SJSA1 (cell line): Measurements from ENCODE around the gene BCAP31. TPM values are rescaled to one million over a fixed set of nuclear protein-coding genes. Genes with fewer than 3 reads are reported as not detected.
"Not testable (repeated sequence)": the region's sequence is repeated elsewhere in the genome, so short reads cannot be mapped to it uniquely, and the experiment has no call there.

ENCODE experiments used
- DNase-seq, 2 experiments: peaks; one replicate each; pipeline ENCODE4 v3.0.0-alpha.2; 2015 to 2020; ENCODE audit warnings: low spot score in 2 of 2, low read depth in 1 of 2
- H3K27ac ChIP-seq: fragments of 250-450 bp; sonication (Bioruptor Pico); 2 replicates; pipeline ENCODE4 v1.5.1; 2020; ENCODE audit warnings: mild to moderate bottlenecking, moderate library complexity
- H3K27me3 ChIP-seq: fragments of 250-450 bp; sonication (Bioruptor Pico); replicated peaks from 2 replicates; pipeline ENCODE4 v1.5.1; 2020; ENCODE audit warnings: mild to moderate bottlenecking, moderate library complexity
- H3K36me3 ChIP-seq: fragments of 250-450 bp; sonication (Bioruptor Pico); 2 replicates; pipeline ENCODE4 v1.5.1; 2020; ENCODE audit warnings: mild to moderate bottlenecking
- H3K4me1 ChIP-seq: fragments of 250-450 bp; sonication (Bioruptor Pico); replicated peaks from 2 replicates; pipeline ENCODE4 v1.6.1; 2021; ENCODE audit warnings: mild to moderate bottlenecking
- H3K4me3 ChIP-seq: fragments of 250-450 bp; sonication (Bioruptor Pico); 2 replicates; pipeline ENCODE4 v1.5.1; 2020; ENCODE audit warnings: mild to moderate bottlenecking
- H3K9me3 ChIP-seq: fragments of 250-450 bp; sonication (Bioruptor Pico); replicated peaks from 2 replicates; pipeline ENCODE4 v1.5.1; 2020; ENCODE audit warnings: mild to moderate bottlenecking
- total RNA-seq: library from RNA; depleted of rRNA; stranded (reverse); fragments of >200 nt; shearing (Covaris generic); gene quantifications from 2 replicates; pipeline ENCODE4 v1.2.3, GENCODE V29; 2014

The BCAP31 gene
- total RNA-seq, 1 experiment from 2014 or later, result 188 TPM

GRCh38 chrX:153685751-153686696 is 38.2 kb downstream of the BCAP31 start:
- Histone ChIP-seq H3K27ac (no peak overlapping the region), H3K9me3 (no peaks in the 10 kb centered on the region), H3K4me1 (no peaks in the 10 kb centered on the region), H3K4me3 (no peak overlapping the region), H3K27me3 (no peaks in the 10 kb centered on the region), H3K36me3 (no peaks in the 10 kb centered on the region)
- DNase-seq, result no peak

GRCh38 chrX:153685156-153685536 is 39.0 kb downstream of the BCAP31 start:
- Histone ChIP-seq H3K27ac (no peak overlapping the region), H3K4me1 (no peaks in the 10 kb centered on the region), H3K9me3 (no peaks in the 10 kb centered on the region), H3K27me3 (no peaks in the 10 kb centered on the region), H3K36me3 (no peaks in the 10 kb centered on the region), H3K4me3 (no peak overlapping the region)
- no peak for DNase-seq

DNA sequence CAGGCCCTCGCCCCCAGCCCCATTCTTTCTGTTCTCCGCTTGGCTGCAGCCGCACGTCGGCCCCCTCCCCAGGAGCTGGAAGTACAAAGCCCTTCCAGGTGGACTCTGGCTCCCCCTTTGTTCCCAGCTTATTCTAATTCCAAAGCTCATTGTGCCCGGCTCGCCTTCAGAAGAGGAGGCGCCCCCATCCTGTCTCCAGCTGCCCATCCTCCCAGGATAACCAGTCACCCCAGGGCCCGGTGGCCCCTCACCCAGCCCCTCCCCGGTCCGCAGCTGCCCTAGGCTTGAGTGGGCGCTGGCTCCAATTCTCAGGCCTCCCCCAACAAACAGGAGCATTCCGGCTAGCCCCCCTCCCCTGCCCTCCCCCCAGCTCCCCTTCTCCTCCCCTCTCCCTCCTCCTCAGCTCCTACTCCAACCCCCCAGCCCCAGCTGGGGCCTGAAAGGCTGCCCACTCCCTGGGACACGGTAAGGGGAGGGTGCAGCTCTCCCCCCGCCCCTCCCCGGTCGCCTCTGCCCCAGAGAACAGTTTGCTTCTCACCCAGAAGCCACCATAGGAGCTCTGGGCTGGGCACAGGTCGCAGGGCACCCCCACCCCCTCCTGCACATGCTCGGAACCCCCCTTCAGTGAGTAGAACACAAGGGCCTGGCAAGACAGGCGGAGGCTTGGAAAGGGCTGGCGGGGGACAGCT is 39.6 kb downstream of the BCAP31 start:
- H3K4me3 ChIP-seq, result no peak overlapping the region
- H3K9me3 ChIP-seq, result no peaks in the 10 kb centered on the region
- no peaks in the 10 kb centered on the region for H3K4me1 ChIP-seq
- DNase-seq, result no peak
- H3K27me3 ChIP-seq, result no peaks in the 10 kb centered on the region
- no peak overlapping the region for H3K27ac ChIP-seq
- no peaks in the 10 kb centered on the region for H3K36me3 ChIP-seq

GRCh38 chrX:153683486-153683885 is 40.7 kb downstream of the BCAP31 start:
- not testable (repeated sequence) for DNase-seq, H3K4me3 ChIP-seq, H3K27me3 ChIP-seq, H3K27ac ChIP-seq, H3K4me1 ChIP-seq, H3K36me3 ChIP-seq, H3K9me3 ChIP-seq

DNA sequence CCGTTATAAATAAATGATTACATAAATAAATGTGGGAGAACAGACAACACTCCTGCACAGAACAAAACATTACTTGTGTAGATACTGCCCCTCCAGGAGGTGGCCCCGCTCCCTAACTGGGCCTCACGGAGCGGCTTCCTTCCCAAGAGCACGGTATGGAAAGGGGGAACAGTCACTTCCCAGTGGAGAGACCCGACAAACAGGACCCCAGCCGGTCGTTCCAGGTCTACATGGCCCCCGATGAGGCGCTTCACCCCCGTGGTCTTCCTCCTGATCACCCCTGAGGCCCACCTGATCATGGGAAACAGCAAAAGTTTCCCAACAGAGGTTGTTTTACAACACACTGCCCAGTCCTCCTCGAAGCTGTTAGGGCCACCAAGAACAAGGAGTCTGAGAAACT is 43.0 kb downstream of the BCAP31 start:
- DNase-seq, result no peak
- H3K4me3 ChIP-seq, result no peak overlapping the region
- no peaks in the 10 kb centered on the region for H3K27me3 ChIP-seq
- H3K4me1 ChIP-seq, result no peaks in the 10 kb centered on the region
- no peaks in the 10 kb centered on the region for H3K36me3 ChIP-seq
- no peak overlapping the region for H3K27ac ChIP-seq
- no peaks in the 10 kb centered on the region for H3K9me3 ChIP-seq

DNA sequence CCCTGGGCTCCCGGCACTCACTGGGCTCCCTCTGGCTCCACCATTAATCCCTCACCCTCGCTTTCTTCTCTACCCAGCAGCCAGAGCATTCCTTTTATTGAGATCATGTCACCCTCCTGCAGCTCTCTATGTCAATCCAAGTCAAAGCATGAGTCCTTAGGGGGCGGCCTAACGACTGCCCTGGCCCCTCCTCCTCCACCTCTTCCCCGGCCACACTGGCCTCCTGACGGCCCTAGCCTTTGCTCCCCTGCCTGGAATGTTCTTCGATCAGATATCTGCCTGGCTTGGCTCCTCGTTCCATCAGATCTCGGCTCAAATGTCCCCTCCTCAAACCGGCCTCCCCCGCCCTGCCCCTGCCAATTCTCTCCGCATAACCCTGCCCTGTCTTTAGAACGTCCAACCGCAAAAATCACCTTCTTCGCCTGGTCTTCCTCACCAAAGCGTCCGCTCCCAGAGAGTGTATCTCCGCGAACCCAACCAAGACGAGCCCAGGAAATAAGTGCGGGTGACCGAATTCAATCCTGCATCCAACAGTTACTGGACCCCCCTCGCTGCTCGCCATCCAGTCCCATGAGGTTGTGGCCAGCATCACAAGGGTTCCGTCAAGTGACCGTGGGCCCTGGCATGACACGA is 49.9 kb downstream of the BCAP31 start:
- no peaks in the 10 kb centered on the region for H3K4me1 ChIP-seq
- H3K36me3 ChIP-seq, result no peaks in the 10 kb centered on the region

GRCh38 chrX:153673428-153674218 is 50.6 kb downstream of the BCAP31 start, which contains the start of gene PNCK:
Gene PNCK, minus strand, starts transcription at chrX:153673813. Its CDS starts 737 bp downstream, at chrX:153673076.
- H3K4me1 ChIP-seq, result no peaks in the 10 kb centered on the region
- no peak within 1 kb of the TSS for H3K4me3 ChIP-seq
- no peaks in the 10 kb centered on the region for H3K9me3 ChIP-seq
- DNase-seq, result no peak
- H3K27ac ChIP-seq, result no peak within 1 kb of the TSS
- 0 out of 2 replicates have a peak, but pooled peaks cover 4% of the 10 kb centered on the region for H3K27me3 ChIP-seq
- no peaks in the 10 kb centered on the region for H3K36me3 ChIP-seq

More for the DNA sequence above, 49.9 kb downstream of the BCAP31 start:
- no peak for DNase-seq
- Histone ChIP-seq H3K4me3 (no peak overlapping the region), H3K9me3 (no peaks in the 10 kb centered on the region), H3K27ac (no peak overlapping the region), H3K27me3 (0 out of 2 replicates have a peak, but pooled peaks cover 4% of the 10 kb centered on the region)

DNA sequence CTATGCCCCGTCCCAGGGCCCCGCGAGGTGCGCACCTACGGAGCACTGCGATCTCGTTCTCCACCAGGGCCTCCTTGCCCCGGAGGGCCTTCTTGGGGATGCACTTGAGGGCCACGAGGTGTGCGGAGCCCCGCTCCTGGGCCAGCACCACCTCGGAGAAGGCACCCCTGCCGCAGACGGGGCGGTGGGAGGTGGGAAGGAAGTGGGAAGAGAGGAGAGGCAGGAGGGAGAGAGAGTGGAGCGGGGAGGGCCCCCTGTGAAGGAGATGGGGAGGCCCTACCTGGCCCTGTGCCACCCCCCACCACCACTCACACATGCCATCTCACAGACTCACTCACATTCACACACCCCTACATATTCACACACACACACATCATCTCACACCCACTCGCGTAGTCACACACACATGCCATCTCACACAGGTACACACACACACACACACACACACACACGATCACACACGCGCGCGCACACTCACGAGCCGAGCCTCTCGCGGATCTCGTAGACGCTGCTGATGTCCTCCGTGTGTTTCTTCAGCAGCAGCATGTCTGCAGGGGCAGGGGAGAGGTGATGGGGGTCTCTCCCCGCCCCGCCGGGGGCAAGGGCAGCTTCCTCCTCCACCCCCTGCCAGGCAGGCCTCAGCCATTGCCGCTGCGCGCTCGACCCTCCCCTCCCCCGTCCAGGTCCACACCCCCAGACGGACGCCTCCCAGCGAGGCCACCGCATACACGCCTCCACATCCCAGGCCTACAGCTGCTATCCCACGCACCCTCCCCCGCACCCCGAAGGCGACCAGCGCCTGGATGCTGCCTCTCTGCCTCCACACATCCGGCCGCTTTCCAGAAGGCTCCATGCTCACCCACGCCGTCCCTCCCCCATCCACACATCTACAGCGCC is 51.4 kb downstream of the BCAP31 start:
- DNase-seq, result no peak
- H3K36me3 ChIP-seq, result no peaks in the 10 kb centered on the region
- 0 out of 2 replicates have a peak, but pooled peaks cover 4% of the 10 kb centered on the region for H3K27me3 ChIP-seq
- H3K9me3 ChIP-seq, result no peaks in the 10 kb centered on the region
- no peak overlapping the region for H3K27ac ChIP-seq
- no peaks in the 10 kb centered on the region for H3K4me1 ChIP-seq
- no peak overlapping the region for H3K4me3 ChIP-seq

DNA sequence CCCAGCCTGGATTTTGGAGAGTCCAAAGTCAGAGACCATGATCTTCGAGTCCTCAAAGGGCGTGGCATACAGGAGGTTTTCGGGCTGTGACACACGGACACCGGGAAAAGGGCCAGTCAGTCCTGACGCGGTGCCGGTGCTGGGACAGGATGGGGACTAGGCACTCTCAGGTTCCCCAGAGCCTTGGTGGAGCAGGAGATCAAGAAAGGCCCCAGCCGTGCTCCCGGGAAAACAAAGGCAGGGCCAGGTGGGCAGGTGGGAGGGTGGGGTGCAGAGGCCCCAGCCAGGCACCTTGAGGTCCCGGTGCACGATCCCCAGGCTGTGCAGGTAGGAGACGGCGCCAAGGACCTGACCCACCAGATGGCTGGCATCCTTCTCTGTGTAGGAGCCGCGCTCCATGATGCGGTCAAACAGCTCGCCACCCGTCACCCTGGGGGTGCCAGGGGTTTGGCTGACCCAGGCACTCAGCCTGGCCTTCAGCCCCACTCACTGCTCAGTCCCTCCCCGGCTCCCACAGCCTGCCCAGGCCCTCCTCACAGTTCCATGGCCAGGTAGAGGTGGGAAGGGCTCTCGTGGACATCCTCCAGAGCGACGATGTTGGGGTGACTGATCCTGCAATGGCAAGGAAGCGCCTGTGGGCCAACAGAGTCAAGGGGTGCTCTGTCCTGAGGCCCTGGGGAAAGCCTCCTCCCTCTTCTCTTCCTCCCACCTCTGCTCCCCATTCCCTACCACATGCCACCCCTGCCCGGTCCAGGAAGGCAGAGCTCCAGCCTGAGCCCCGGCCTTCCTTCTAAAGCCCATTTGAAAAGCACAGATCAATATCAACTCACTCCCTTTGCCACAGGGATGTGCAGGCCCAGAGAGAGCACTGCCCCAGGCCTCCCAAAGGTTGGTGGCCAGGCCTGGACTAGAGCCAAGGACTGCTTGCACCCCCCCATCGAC is 52.3 kb downstream of the BCAP31 start:
- Histone ChIP-seq H3K9me3 (no peaks in the 10 kb centered on the region), H3K27me3 (0 out of 2 replicates have a peak, but pooled peaks cover 4% of the 10 kb centered on the region), H3K4me1 (no peaks in the 10 kb centered on the region), H3K27ac (no peak overlapping the region), H3K36me3 (no peaks in the 10 kb centered on the region), H3K4me3 (no peak overlapping the region)
- DNase-seq, result no peak

- Histone ChIP-seq H3K4me1 (no peaks in the 10 kb centered on the region), H3K9me3 (no peaks in the 10 kb centered on the region), H3K4me3 (no peak overlapping the region), H3K27me3 (0 out of 2 replicates have a peak, but pooled peaks cover 4% of the 10 kb centered on the region), H3K27ac (no peak overlapping the region), H3K36me3 (no peaks in the 10 kb centered on the region)
- peak in 1 of 2 experiments; percentile 25 for DNase-seq
Observed at GRCh38 chrX:153670748-153671588, 53.2 kb downstream of the BCAP31 start.
